Mammary epithelial cell (primary cell): ENCODE measurements around the gene TCF12.

ENCODE experiments used
- EZH2 ChIP-seq: IDR thresholded peaks from 2 replicates; pipeline ENCODE4 v1.6.1; 2012; ENCODE audit warnings: low read length, inconsistent platforms, borderline replicate concordance
- TF ChIP-seq, protein P1 (sequence below), 2 donors: IDR thresholded peaks in 1 of 2; conservative IDR thresholded peaks in 1 of 2; 2 replicates each; pipeline ENCODE4 v1.5.1; 2011 to 2012; ENCODE audit warnings: inconsistent platforms in 2 of 2, low read length in 2 of 2, mild to moderate bottlenecking in 2 of 2, control low read depth in 1 of 2, low read depth in 1 of 2; ENCODE audit not compliant: insufficient read depth in 1 of 2; ENCODE audit errors: extremely low read depth in 1 of 2

DNA sequence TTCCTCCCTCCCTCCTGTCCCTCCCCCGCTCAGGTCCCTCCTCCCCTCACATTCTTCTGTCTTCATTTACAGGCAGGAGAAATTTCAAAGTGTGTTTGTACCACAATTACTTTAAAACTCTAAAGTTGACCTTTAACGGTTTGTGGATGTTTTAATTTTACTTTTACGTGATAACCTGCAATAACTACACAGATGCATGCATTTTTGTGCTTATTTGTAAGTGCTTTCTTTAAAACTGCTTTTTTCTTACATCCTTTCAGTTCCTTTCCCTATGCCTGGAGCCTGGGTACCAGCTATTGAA is 406.1 kb downstream of the TCF12 start:
- TF ChIP-seq, protein P1, sequence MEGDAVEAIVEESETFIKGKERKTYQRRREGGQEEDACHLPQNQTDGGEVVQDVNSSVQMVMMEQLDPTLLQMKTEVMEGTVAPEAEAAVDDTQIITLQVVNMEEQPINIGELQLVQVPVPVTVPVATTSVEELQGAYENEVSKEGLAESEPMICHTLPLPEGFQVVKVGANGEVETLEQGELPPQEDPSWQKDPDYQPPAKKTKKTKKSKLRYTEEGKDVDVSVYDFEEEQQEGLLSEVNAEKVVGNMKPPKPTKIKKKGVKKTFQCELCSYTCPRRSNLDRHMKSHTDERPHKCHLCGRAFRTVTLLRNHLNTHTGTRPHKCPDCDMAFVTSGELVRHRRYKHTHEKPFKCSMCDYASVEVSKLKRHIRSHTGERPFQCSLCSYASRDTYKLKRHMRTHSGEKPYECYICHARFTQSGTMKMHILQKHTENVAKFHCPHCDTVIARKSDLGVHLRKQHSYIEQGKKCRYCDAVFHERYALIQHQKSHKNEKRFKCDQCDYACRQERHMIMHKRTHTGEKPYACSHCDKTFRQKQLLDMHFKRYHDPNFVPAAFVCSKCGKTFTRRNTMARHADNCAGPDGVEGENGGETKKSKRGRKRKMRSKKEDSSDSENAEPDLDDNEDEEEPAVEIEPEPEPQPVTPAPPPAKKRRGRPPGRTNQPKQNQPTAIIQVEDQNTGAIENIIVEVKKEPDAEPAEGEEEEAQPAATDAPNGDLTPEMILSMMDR (conservative IDR thresholded peaks at IDR 0.05 in 1 of 2, IDR thresholded peaks at IDR 0.05 in 1 of 2; ENCODE audit: extremely low read depth in 1 of 2, insufficient read depth in 1 of 2, low read depth in 1 of 2, low read length in 2 of 2), result no peak
- TF ChIP-seq EZH2, result no peak
